ENCODE results near the gene SYT7.
"Not testable (repeated sequence)": the region's sequence is repeated elsewhere in the genome, so short reads cannot be mapped to it uniquely, and the experiment has no call there.

SYT7 gene

DNA sequence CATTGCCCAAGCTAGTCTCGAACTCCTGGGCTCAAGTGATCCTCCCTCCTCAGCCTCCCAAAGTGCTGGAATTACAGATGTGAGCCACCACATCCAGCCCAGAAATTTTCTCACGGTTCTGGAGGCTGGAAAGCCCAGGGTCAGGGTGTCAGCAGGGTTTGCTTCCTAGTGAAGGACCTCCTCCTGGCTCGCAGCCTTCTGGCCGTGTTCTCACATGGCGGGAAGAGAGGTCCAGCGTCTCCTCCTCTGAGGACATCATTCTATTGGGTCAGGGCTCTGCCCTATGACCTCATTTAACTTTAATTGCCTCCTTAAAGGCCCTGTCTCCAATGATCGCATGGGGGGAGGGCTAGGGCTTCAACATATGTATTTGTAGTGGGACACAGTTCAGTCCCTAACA, 112.9 kb downstream of the SYT7 start:
- DNase-seq: no peak

DNA sequence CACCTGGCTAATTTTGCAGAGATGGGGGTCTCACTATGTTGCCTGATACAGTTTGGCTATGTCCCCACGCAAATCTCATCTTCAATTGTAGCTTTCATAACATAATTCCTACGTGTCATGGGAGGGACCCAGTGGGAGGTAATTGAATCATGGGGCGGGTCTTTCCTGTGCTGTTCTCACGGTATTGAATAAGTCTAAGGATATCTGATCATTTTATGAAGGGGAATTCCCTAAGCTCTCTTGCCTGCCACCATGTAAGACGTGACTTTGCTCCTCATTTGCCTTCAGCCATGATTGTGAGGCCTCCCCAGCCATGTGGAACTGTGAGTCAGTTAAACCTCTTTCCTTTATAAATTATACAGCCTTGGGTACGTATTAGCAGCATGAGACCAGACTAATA, 113.3 kb downstream of the SYT7 start:
- not testable (repeated sequence) for DNase-seq
